Tibial nerve (tissue), 4 donors: ENCODE data around the gene CD6. TPM values are rescaled to one million over a fixed set of nuclear protein-coding genes. Genes with fewer than 3 reads are reported as not detected.

Experiments used
- DNase-seq, 2 donors: peaks; one replicate each; pipeline ENCODE4 v3.0.0-alpha.2; 2019; ENCODE audit warnings: low spot score in 2 of 2
- H3K27ac ChIP-seq, 4 donors: fragments of 200-600 bp; sonication (generic) in 3 of 4; one replicate each; pipeline ENCODE4 v1.5.1; 2017 to 2019; ENCODE audit warnings: mild to moderate bottlenecking in 1 of 4
- H3K27me3 ChIP-seq, 2 donors: fragments of 200-600 bp; sonication (generic) in 1 of 2; one replicate each; pipeline versions ENCODE4 v1.5.1 to v1.6.0; 2017 to 2019
- H3K36me3 ChIP-seq, 3 donors: fragments of 200-600 bp; sonication (generic); one replicate each; pipeline ENCODE4 v1.5.1; 2018 to 2019
- H3K4me1 ChIP-seq, 4 donors: fragments of 200-600 bp; sonication (generic) in 3 of 4; one replicate each; pipeline ENCODE4 v1.5.1; 2017 to 2019
- H3K4me3 ChIP-seq, 4 donors: fragments of 200-600 bp; sonication (generic) in 3 of 4; one replicate each; pipeline ENCODE4 v1.5.1; 2017 to 2019; ENCODE audit warnings: mild to moderate bottlenecking in 1 of 4, moderate library complexity in 1 of 4
- H3K9me3 ChIP-seq, 4 donors: fragments of 200-600 bp; sonication (generic) in 3 of 4; one replicate each; pipeline ENCODE4 v1.5.1; 2017 to 2019
- EP300 ChIP-seq, 2 donors: sonication (generic); formaldehyde crosslinking; IDR thresholded peaks; one replicate each; pipeline ENCODE4 v1.6.1; 2017; ENCODE audit warnings: antibody characterized with exemption in 2 of 2, mild to moderate bottlenecking in 1 of 2
- POLR2A ChIP-seq, 2 donors: fragments of 450-650 bp; IDR thresholded peaks; one replicate each; pipeline ENCODE4 v1.6.1; 2017; ENCODE audit warnings: antibody characterized with exemption in 2 of 2, mild to moderate bottlenecking in 2 of 2, moderate library complexity in 2 of 2
- WGBS, 2 donors: methylation state at CpG; one replicate each; pipeline ENCODE4 v1.1.5; 2018; 5-methylcytosine and 5-hydroxymethylcytosine counted together
- total RNA-seq, 4 donors: library from RNA; depleted of rRNA; stranded (reverse); fragments of >200 nt; gene quantifications; one replicate each; pipeline ENCODE4 v1.1.0, GENCODE V29; 2016
- TF ChIP-seq, protein P1 (sequence below), 5 experiments: fragments of 200-600 bp in 3 of 5; fragments of 450-650 bp in 2 of 5; sonication (generic) in 3 of 5; IDR thresholded peaks; one replicate each; pipeline ENCODE4 v1.5.1; 2016 to 2019; ENCODE audit warnings: antibody characterized with exemption in 5 of 5, mild to moderate bottlenecking in 3 of 5, moderate library complexity in 2 of 5

CD6 gene
- total RNA-seq, 4 donors from 2014 or later: 0.59 to 3.6 (median 2.7) TPM; not detected in 1

DNA sequence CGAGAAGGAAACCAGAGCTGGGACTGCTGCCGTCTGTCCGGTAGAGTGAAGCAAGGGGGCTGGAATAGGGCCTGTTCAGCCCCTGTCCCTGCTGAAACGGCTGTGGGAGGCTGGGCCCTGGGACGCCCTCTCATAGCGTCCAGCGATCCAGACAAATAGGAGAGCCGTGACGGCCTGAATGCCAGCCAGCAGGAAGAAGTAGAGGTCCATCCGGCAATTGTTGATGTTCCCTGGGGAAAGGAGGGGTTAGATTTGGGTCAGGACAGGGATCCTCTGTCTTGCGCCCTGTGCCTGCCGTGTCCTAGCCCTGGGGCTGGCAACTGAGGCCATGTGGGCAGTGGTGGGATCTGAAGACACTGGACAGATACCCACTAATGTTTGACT lies 34.3 kb upstream of the CD6 start:
- DNase-seq: no peak
- TF ChIP-seq EP300 (IDR thresholded peaks at IDR 0.05): no peak
- TF ChIP-seq, protein P1, sequence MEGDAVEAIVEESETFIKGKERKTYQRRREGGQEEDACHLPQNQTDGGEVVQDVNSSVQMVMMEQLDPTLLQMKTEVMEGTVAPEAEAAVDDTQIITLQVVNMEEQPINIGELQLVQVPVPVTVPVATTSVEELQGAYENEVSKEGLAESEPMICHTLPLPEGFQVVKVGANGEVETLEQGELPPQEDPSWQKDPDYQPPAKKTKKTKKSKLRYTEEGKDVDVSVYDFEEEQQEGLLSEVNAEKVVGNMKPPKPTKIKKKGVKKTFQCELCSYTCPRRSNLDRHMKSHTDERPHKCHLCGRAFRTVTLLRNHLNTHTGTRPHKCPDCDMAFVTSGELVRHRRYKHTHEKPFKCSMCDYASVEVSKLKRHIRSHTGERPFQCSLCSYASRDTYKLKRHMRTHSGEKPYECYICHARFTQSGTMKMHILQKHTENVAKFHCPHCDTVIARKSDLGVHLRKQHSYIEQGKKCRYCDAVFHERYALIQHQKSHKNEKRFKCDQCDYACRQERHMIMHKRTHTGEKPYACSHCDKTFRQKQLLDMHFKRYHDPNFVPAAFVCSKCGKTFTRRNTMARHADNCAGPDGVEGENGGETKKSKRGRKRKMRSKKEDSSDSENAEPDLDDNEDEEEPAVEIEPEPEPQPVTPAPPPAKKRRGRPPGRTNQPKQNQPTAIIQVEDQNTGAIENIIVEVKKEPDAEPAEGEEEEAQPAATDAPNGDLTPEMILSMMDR (IDR thresholded peaks at IDR 0.05): no peak
- TF ChIP-seq POLR2A (IDR thresholded peaks at IDR 0.05): no peak
- WGBS, 2 donors: 44 to 47% methylated on average over 12 of the region's 12 CpGs
- Histone ChIP-seq H3K4me1 (peaks cover 0 to 17% (median 0%) of the 10 kb centered on the region in 4 donors), H3K27ac (peak overlapping the region in 1 of 4 donors; percentile 25), H3K36me3 (peaks cover 0 to 64% (median 6%) of the 10 kb centered on the region in 3 donors), H3K27me3 (no peaks in the 10 kb centered on the region), H3K9me3 (no peaks in the 10 kb centered on the region), H3K4me3 (no peak overlapping the region)

DNA sequence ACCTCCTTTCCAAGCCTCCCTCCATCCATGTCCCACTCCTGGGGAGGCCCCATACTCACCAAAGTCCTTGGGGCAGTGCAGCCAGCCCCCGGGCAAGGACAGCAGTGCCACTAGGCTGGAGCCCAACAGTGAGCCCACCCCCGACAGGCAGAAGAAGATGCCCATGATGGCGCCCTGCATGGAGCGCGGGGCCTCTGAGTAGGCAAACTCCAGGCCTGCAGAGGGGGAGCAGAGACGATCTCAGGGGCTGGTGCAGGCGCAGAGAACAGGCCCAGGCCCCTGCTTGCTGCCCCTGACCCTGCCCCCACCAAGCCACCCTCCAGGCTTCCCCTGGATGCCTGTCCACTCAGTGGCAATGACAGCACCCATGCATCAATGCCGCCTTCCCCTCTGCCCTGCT lies 33.7 kb upstream of the CD6 start:
- Histone ChIP-seq H3K36me3 (peaks cover 0 to 71% (median 6%) of the 10 kb centered on the region in 3 donors), H3K4me3 (no peak overlapping the region), H3K9me3 (no peaks in the 10 kb centered on the region), H3K4me1 (peaks cover 0 to 20% (median 0%) of the 10 kb centered on the region in 4 donors), H3K27me3 (no peaks in the 10 kb centered on the region), H3K27ac (no peak overlapping the region)
- DNase-seq: no peak
- TF ChIP-seq EP300 (IDR thresholded peaks at IDR 0.05) (no peak), POLR2A (IDR thresholded peaks at IDR 0.05) (no peak)
- TF ChIP-seq, protein P1 (IDR thresholded peaks at IDR 0.05): no peak
- 86% methylated on average over 2 to 5 of the region's 8 CpGs for WGBS, 2 donors

DNA sequence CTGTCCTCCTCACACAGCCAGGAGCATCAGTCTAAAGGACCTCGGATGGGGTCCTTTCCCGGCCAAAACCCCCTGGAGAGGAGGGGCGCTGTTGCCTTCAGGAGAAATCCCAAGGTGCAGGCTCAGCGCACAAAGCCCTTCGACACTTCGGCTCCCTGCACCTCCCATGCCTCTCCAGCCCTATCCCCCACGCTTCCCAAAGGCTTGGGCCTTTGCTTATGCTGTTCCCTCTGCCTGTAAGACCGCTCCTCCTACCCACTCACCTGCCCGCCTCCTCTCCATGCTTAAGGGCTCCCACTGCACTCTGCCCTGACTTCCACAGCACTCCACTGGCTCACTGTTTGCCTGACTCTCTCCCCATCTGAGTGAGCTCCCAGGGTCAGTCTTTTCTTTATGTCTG lies 33.0 kb upstream of the CD6 start:
- DNase-seq: no peak
- no peaks in the 10 kb centered on the region for H3K9me3 ChIP-seq
- no peak overlapping the region for H3K4me3 ChIP-seq
- TF ChIP-seq, protein P1 (IDR thresholded peaks at IDR 0.05): no peak
- no peak for TF ChIP-seq EP300 (IDR thresholded peaks at IDR 0.05)
- no peak for TF ChIP-seq POLR2A (IDR thresholded peaks at IDR 0.05)
- peaks cover 0 to 78% (median 6%) of the 10 kb centered on the region in 3 donors for H3K36me3 ChIP-seq
- H3K27ac ChIP-seq: no peak overlapping the region
- 75 to 81% methylated on average over 9 of the region's 9 CpGs for WGBS, 2 donors
- H3K27me3 ChIP-seq: no peaks in the 10 kb centered on the region
- H3K4me1 ChIP-seq: peaks cover 0 to 20% (median 0%) of the 10 kb centered on the region in 4 donors

DNA sequence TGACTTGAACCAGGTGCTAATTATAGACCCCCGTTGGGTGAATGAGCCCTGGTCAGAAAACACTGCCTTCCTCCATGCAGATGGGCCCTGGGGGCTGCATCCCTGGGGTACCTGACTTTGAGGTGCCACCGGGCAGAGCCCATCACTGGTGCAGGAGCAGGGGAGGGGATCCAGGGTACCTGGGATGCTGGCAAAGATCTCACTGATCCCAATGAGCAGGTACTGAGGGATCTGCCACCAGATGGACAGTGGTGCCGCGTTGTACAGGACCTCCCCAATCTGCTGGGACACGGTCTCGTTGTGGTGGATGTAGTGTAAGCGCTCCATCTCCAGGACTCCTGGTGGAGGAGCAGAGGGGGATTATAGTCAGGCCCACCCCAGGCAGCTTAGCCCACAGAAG lies 32.2 kb upstream of the CD6 start:
- H3K4me1 ChIP-seq: peaks cover 0 to 22% (median 0%) of the 10 kb centered on the region in 4 donors
- peaks cover 0 to 85% (median 10%) of the 10 kb centered on the region in 3 donors for H3K36me3 ChIP-seq
- no peak overlapping the region for H3K4me3 ChIP-seq
- TF ChIP-seq, protein P1 (IDR thresholded peaks at IDR 0.05): no peak
- TF ChIP-seq POLR2A (IDR thresholded peaks at IDR 0.05) (no peak), EP300 (IDR thresholded peaks at IDR 0.05) (no peak)
- no peak overlapping the region for H3K27ac ChIP-seq
- no peaks in the 10 kb centered on the region for H3K9me3 ChIP-seq
- WGBS, 2 donors: 86 to 92% methylated on average over 6 to 7 of the region's 7 CpGs
- H3K27me3 ChIP-seq: no peaks in the 10 kb centered on the region
- DNase-seq: no peak

DNA sequence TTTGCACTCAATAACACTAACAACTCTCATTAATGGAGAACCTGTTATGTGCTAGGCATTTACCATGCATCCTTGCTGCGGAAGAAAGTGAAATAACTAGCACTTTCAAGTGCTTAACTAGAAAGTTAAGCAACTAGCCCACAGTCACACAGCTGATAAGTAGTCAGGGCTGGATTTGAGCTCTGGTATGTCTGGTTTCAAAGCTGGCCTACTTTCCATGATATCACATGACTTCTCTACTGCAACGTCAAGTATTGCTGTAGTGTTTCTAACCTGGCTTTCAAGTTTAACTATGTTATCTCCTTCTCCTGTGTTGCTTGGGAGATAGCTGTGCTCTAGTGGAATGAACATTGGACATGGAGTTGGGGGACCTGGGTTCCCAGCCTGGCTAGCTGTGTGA lies 31.6 kb upstream of the CD6 start:
- no peak for DNase-seq
- Histone ChIP-seq H3K27me3 (no peaks in the 10 kb centered on the region), H3K4me3 (no peak overlapping the region), H3K27ac (no peak overlapping the region), H3K9me3 (no peaks in the 10 kb centered on the region), H3K36me3 (peaks cover 0 to 90% (median 15%) of the 10 kb centered on the region in 3 donors), H3K4me1 (peaks cover 0 to 22% (median 0%) of the 10 kb centered on the region in 4 donors)
- TF ChIP-seq POLR2A (IDR thresholded peaks at IDR 0.05) (no peak), EP300 (IDR thresholded peaks at IDR 0.05) (no peak)
- TF ChIP-seq, protein P1 (IDR thresholded peaks at IDR 0.05): no peak
- WGBS, 2 donors: 52 to 66% methylated on average over 2 of the region's 2 CpGs
